Measurements from ENCODE around the gene PLA2G4F. TPM values are rescaled to one million over a fixed set of nuclear protein-coding genes. Genes with fewer than 3 reads are reported as not detected.
"Not testable (repeated sequence)": the region's sequence is repeated elsewhere in the genome, so short reads cannot be mapped to it uniquely, and the experiment has no call there.

Gene PLA2G4F
- polyA plus RNA-seq, 3 donors = 0.09 to 0.68 TPM; not detected in 1

DNA sequence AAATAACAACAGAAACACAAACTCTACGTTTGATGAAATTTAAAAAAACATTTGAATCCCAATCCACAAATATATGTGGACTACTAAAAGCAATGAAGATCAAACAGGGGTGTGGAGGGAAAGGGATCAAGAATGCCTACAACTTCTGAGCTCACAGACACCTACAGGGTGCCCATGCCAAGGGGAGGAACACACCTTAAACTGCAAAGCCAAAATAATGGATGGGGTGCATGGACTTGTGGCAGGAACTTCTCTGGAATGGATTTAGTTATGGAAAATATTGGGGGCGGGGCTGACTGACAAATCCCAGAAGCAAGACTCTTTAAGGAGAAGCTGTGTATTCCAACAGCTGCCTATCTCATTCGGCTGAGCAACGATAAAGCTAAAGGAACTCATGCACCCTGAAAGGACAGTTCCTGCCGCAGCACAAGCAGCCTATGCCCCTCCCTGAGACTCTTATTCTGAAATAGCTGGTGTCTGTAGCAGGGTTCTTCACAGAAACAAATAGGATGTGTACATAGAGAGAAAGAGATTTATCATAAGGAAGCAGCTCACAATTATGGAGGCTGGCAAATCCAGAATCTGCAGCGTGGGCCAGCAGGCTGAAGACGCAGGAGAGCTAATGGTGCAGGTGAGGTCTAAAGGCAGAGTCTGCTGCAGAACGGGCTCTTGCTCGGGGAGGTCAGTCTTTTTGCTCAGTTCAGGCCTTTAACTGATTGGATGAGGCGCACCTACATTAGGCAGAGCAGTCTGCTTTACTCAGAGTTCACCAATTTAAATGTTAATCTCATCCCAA is 37.6 kb downstream of the PLA2G4F start:
- WGBS, 3 donors = 24 to 30% (median 25%) methylated on average over 10 of the region's 10 CpGs
- no peak overlapping the region for H3K27ac ChIP-seq (ENCODE audit: low read depth, low read length)

DNA sequence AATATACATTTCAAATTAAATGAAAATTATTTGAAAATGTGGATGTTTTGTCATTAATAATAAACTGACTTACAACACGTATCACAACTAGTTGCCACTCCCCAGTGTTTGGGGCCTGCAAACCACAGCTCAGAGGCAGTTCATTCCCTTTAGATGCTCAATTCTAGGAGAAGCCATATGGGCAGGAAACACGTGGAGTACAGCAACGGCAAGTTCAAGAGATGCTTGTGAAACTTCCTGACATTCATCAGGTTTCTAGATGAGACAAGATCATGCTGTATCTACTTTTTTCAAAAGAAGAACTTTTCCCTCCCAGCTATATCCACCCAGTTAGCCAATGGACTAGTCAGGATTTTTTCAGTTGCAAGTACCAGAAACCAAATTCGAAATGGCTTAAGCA is 44.5 kb downstream of the PLA2G4F start:
- 32 to 83% (median 46%) methylated on average over 4 of the region's 4 CpGs for WGBS, 3 donors
- H3K27ac ChIP-seq (ENCODE audit: low read depth, low read length) = no peak overlapping the region

DNA sequence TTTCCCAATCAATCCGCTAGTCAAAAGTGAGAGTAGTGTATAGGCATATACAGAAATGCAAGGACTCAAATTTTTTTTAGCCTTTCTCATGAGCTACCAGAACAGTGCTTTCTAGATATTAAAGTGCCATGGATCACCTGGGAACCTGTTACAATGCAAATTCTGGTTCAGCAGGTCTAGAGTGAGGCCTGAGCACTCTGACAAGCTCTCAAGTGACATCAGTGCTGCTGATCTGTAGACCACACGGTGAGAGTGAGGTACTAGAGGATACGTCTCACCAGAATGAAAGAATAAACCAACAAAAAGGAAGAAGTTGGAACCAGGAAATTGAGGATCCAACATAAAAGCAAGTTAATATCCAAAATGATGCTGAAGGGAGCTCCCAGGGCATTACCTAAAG is 46.1 kb downstream of the PLA2G4F start:
- H3K27ac ChIP-seq (ENCODE audit: low read depth, low read length) = no peak overlapping the region
- WGBS, 3 donors = 59 to 80% (median 71%) methylated on average over 3 of the region's 3 CpGs

DNA sequence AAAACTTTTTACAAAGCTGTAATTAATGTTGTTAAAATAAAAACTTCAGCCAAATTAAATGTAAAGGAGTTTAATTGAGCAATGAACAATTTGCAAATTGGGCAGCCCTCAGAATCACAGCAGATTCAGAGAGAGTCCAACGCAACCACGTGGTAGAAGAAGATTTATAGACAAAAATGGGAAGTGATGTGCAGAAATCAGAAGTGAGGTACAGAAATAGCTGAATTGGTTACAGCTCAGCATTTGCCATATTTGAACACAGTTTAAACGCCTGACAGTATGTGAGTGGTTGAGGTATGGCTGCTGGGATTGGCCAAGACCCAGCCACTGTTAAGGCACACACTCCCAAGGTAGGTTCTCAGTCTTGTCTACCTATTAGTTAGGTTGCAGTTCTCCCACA is 47.6 kb downstream of the PLA2G4F start:
- 45 to 91% (median 63%) methylated on average over 3 of the region's 3 CpGs for WGBS, 3 donors
- no peak overlapping the region for H3K27ac ChIP-seq (ENCODE audit: low read depth, low read length)

DNA sequence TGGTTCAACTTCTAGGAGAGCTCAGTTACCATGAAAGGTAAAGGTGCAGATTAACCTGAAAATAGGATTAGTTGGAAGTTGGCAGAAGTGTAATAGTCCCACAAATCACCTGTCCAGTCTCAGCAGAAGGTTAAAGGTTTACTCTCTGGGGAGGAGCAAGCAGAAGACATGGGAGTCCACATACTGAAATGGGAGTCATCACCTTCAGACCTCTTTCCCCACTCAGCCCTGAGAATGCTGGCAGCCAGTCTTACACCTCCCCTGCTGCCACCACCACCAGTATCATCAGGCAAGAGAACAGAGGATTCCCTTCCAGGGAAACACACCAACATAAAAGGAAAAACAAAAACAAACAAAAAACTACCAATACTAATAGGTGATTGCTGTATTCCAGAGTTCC is 48.2 kb downstream of the PLA2G4F start:
- no peak overlapping the region for H3K27ac ChIP-seq (ENCODE audit: low read depth, low read length)

DNA sequence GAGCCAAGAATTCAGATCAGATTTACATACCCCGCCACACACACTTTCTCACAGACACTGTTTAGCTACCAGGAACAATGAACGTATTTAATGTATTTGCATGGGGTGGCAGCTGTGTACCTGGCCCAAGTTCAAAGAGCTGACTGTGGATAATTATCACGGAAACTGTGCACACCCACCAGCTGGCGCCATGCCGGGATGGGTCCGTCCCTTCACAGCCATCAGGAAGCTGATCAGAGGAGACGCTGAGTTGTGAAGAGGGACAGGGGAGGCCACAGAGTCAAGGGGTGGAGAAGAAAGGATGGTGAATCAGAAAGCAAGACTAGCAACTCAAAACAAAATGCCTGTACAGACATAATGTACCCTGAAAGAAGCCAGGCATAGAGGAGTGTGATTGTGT is 49.0 kb downstream of the PLA2G4F start:
- 10 to 51% (median 51%) methylated on average over 7 of the region's 7 CpGs for WGBS, 3 donors
- no peak overlapping the region for H3K27ac ChIP-seq (ENCODE audit: low read depth, low read length)

DNA sequence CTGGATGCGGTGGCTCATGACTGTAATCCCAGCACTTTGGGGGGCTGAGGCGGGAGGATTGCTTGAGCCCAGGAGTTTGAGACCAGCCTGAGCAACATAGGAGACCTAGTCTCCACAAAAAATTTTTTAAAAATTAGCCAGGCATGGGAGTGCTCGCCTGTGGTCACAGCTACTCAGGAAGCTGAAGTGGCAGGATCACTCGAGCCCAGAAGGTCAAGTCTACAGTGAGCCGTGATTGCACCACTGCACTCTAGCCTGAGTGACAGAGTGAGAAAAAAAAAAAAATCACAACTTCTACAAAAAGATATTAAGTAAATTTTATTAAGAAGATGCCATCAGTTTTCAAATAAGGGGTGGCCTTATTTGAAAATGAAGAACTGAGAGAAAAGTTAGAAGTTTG is 50.1 kb downstream of the PLA2G4F start:
- no peak overlapping the region for H3K27ac ChIP-seq (ENCODE audit: low read depth, low read length)
- 62 to 68% (median 65%) methylated on average over 5 of the region's 5 CpGs for WGBS, 3 donors

DNA sequence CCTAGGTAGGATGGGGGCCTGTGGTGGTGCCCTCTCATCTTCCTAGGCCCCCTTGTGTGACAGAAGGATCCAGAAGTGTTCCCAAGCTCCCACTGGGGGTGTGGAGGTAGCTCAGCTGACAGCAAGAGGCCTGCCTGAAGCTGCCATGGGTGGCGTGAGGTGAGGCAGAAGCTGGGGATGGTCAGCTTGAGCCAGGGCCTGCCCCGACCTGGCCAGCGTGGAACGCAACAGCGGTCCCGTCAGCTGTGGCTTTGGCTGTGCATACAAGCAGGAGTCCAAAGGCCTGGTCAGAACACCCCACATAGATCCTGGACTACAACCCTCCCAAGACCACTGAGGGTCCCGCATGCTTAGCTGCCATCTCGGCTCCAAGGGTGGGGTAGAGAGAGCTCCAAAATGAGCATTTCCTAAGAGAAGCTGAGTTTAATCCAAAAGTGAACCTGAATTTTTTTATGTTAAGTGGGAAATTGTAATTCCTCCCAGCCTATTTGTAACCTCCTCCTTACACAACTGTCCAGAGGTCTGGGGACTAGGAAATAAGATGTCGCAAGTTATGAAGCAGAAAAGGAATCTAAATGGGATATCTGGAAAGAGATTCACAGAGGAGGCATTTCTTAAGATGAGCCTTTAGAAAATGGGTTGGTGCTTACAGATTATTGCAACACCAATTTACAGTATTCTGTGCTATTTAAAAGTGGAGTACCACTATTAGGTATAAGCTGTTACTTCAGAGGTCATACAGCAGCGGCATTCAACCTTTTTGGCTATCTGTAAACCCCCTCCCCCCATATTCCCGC is 52.1 kb downstream of the PLA2G4F start:
- no peak overlapping the region for H3K27ac ChIP-seq (ENCODE audit: low read depth, low read length)
- 80 to 93% (median 88%) methylated on average over 11 of the region's 11 CpGs for WGBS, 3 donors

DNA sequence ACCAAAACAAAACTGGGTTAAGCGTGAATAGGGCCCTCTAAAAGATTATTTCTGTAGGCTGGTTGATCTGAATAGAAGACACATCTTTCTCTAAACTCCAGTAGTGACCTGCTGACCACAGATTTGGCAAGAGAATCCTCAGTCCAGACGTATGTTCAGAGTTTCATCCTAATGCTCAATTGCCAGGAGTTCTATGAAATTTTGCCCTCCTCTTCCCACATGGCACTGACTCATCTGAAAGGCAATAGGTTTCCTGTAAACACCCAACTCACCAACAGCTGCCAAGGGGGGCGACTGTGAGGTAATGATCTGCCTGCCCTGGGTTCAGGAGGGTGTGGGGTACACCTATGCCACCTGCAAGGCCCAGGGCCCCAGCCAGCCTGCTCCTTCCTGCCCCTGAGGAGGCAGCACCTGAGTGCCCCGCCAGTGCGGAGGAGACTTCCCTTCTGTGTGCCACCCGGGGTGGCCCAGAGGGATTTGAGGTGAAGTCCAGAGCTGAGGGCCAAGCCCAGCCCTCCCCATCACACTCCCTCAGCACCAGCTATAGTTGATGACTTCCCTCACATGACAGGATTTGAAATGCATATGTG is 53.7 kb downstream of the PLA2G4F start:
- WGBS, 3 donors = 66 to 78% (median 70%) methylated on average over 6 of the region's 6 CpGs
- H3K27ac ChIP-seq (ENCODE audit: low read depth, low read length) = no peak overlapping the region

DNA sequence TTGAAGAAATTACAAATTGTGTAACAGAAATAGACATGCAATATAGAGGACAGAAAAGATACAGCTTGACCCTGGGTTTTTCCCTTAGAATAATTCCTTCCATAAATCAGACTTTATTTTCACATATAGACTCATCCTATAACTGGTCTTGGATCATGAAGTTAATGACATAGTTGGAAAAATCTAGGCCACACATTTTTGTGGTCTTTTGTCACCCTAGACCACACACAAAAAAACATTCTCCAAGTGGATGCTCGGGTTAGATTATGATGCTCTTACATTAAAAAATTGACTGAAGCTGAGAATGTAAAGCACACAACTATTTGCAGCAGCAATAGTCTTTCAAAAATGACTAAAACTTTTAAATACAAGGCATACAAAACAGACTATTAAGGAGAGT is 54.6 kb downstream of the PLA2G4F start:
- no peak overlapping the region for H3K27ac ChIP-seq (ENCODE audit: low read depth, low read length)
- WGBS, 3 donors = 69 to 83% (median 82%) methylated on average over 1 of the region's 1 CpG

DNA sequence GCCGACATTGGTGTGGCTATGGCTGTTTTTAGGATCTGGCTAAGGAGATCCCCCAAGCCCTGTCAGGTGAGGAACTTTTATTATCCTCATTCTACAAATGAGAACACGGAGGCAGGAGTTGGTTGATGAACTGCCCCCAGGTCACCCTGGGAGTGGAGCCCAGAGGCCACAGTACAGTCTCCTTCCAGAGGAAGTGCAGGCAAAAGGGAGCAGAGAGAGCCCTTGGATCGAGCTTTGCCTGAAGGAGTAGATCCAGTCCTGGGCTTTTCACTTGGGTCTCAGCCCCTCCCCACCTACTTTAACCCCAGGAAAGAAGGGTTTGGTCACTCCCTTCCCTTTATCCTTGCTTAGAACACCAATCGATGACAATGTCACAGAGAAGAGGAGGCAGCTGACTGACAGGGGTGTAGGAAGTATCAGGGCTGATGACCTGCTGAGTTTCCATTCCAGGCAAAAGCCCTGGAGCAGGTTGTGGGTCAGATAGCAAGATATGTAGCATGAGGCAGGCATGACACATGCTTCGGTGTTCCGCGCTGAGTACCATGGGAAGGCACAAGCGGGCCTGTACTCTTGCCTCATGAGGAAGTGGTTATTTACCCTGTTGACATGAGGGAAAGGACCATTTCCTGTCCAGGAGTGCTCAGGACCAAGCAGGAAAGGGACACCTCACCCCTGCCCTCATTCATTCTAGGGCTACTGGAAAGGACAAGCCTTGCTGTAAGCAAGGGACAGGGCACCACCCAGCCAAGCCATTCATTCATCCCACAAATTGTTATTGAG is 56.2 kb downstream of the PLA2G4F start:
- no peak overlapping the region for H3K27ac ChIP-seq (ENCODE audit: low read depth, low read length)
- 45 to 82% (median 50%) methylated on average over 8 of the region's 8 CpGs for WGBS, 3 donors

DNA sequence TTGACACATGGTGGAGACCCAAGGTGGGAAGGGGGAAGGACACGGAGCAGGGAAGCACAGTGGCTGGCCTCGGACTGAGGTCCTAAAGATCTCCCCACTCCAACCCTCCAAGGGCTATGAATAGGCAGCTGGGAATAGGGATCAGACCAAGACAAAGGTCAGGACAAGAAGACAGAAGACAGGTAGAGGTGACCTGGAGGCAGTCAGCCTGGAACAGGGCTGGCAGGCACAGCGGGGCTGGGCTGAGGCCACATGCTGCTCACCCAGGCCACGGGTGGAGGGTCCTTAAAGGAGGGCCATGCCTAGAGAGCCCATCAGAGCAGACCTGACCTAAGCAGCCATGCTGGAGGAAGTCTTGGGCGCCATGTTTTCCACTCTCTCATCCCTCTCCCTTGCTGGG is 59.4 kb downstream of the PLA2G4F start:
- 83 to 93% (median 86%) methylated on average over 5 of the region's 5 CpGs for WGBS, 3 donors

DNA sequence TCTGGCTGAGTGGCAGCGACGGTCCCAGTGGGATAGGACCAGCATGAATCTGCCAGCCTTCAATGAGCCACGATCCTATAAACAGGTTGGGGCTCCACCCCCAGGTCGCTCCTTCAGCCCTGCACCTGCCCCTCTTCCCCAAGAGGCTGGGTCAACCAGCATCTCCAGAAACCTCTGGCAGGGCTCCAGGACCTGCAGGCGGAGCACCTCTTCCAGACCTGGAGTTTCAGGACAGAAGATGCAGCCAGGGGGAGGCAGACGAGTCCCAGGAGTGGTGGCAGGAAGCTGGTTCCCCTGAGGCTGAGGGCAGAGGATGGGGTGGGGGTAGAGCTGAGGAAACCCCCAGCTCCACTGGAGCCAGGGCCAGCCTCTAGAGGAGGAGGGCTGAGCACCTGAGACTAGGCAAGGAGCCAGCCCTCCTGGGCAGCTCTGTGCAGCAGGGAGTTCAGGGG is 61.9 kb downstream of the PLA2G4F start, which contains the start of gene PLA2G4D:
PLA2G4D (minus strand) TSS at position 51 of the 452 bp plus-strand sequence. CDS start 103 bp downstream, outside the sequence.
- WGBS, 3 donors = 77 to 83% (median 81%) methylated on average over 6 of the region's 6 CpGs
- H3K27ac ChIP-seq (ENCODE audit: low read depth, low read length) = no peak within 1 kb of the TSS

More for the DNA sequence above, 59.4 kb downstream of the PLA2G4F start:
- H3K27ac ChIP-seq (ENCODE audit: low read depth, low read length) = no peak overlapping the region

DNA sequence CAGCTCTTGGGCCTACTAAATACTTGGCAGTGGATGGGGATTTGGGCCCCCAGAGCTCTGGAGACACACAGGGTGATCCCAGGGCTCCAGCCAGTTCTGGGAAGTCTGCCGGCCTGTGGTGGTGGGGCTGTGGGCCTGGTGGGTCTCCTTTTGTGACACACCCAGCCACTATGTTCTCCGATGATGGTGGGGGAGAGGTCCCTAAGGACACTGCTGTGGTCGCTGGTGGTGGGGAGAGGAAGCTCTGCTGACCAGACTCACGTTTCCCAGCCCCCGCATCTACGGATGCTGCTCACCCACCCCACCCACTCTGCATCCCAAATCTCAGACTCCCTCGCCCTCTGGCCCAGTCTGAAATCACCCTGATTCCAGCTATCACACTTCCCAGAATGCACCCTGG is 62.5 kb downstream of the PLA2G4F start:
- no peak overlapping the region for H3K27ac ChIP-seq (ENCODE audit: low read depth, low read length)
- WGBS, 3 donors = 71 to 83% (median 80%) methylated on average over 7 of the region's 7 CpGs

DNA sequence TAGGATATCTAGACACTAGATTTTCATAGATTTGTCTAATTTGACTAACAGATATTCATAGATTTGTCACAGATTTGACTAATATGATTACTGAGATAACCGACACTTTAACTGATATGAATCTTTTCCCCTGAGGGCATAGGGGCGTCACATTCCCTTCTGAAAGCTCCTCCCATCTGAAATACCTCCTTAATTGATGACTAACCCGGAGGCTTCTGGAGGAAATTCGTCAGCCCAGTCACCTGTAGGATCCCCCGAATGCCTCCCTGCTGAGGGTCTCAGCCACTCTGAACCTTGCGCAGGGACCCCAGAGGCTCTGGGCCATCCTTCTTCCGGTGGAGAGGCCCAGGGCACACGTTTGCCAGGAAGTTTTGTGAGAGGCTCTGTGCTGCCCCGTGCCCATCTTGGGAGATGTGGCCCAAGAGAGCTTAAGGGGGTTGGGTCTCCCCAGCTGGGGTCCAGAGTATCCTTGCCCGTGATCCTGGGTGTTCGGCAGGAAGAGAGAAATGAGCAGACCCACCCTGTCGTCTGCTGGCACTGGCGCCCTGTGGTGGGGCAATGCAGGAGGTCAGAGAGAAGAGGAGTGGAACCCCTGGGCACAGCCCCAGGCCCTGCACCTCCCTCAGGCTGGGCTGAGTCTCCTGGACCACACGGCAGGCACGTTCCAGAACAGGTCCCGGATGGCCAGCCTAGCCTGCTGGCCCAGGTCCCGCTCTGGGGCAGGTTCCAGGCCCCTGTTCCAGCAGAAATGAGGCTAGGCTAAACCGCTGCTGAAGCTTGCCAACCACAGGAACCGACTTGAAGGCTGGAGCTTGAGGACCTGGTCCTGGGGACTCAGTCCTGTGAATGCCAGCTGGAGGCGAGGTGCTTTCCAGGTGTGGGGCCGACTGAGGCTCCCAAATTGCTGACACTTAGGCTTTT is 63.8 kb downstream of the PLA2G4F start:
- no peak overlapping the region for H3K27ac ChIP-seq (ENCODE audit: low read depth, low read length)

DNA sequence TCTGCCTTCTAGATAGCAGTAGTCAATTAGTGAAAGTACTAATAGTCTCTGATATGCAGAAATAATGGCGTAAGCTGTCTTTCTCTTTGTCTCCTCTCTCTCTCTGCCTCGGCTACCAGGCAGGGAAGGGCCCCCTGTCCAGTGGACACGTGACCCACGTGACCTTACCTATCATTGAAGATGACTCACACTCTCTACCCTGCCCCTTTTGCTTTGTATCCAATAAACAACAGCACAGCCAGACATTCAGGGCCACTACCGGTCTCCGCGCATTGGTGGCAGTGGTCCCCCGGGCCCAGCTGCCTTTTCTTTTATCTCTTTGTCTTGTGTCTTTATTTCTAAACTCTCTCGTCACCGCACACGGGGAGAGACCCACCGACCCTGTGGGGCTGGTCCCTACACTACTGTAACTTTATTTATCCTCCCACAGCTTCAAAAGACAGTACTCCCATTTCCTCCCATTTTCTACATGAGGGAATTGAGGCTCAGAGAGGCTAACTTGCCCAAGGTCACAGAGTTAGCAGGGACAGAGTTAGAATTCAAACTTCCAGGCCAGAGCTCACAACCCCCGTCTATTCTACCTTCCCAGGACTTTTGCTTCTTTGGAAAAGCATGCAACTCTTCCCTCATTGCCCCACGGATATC is 64.6 kb downstream of the PLA2G4F start:
- not testable (repeated sequence) for H3K27ac ChIP-seq (ENCODE audit: low read depth, low read length)
- 82 to 89% (median 83%) methylated on average over 11 to 14 of the region's 14 CpGs for WGBS, 3 donors

More for the DNA sequence above, 63.8 kb downstream of the PLA2G4F start:
- WGBS, 3 donors = 66 to 80% (median 75%) methylated on average over 20 to 21 of the region's 21 CpGs

DNA sequence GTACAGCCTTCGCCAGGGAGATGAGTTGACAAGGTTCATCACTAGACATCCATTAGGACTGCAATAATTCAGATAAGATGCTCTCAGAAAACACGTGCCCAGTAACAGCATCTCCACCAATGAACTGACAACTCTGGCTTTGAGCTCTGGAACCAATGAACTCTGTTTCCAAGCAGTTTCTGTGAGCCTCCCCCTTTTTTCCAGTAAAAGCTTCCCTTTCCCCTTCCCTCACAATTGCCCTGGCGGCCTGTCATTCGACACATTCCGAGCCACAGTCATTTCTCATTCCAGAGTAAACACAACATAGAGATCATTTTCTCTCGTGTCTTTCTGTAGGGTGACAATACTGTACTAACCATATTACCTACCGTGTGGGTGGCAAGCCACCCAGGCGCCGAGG is 65.7 kb downstream of the PLA2G4F start:
- 86 to 89% (median 89%) methylated on average over 9 of the region's 9 CpGs for WGBS, 3 donors
- no peak overlapping the region for H3K27ac ChIP-seq (ENCODE audit: low read depth, low read length)
